T-cell (primary cell): ENCODE measurements around the gene BCKDHA. TPM values are rescaled to one million over a fixed set of nuclear protein-coding genes. Genes with fewer than 3 reads are reported as not detected.
A peak's percentile ranks its signal among the peaks of the same experiment; 100 is the strongest.

Experiments used
- ATAC-seq, 4 experiments: fragments of 200-7000 bp in 3 of 4; fragments of 150-1000 bp in 1 of 4; cut with Tn5 transposase; replicated peaks in 1 of 4; 1 replicate in 3 of 4; 2 replicates in 1 of 4; pipeline ENCODE4 v1.10.0; 2021; ENCODE audit warnings: moderate library complexity in 3 of 4, mild to moderate bottlenecking in 2 of 4, moderate number of reproducible peaks in 1 of 4
- CTCF ChIA-PET, 2 donors: fragments of 300-600 bp; sonication (Branson Sonifier 250); formaldehyde crosslinking; loops; one replicate each; lab custom pipeline; 2022; ENCODE audit warnings: antibody characterized with exemption in 2 of 2; lab: Charles Lee
- POLR2A ChIA-PET, 2 donors: fragments of 300-600 bp; sonication (Branson Sonifier 250); formaldehyde crosslinking; loops; one replicate each; lab custom pipeline; 2022; ENCODE audit warnings: antibody characterized with exemption in 2 of 2; lab: Charles Lee
- DNase-seq, 35 experiments: peaks; one replicate each; pipeline versions ENCODE4 v3.0.0 to v3.0.0-alpha.2; 2013 to 2023
- H3K27ac ChIP-seq: one replicate; pipeline ENCODE4 v1.5.1; 2013; ENCODE audit warnings: low read length
- H3K27me3 ChIP-seq, 2 experiments: replicated peaks in 1 of 2; 1 replicate in 1 of 2; 2 replicates in 1 of 2; pipeline versions ENCODE4 v1.6.1 to v1.7.0; 2013; ENCODE audit warnings: low read length in 1 of 2, mixed read lengths in 1 of 2; ENCODE audit not compliant: control insufficient read depth in 2 of 2, insufficient read depth in 2 of 2; ENCODE audit errors: extremely low read depth in 1 of 2
- H3K36me3 ChIP-seq, 2 donors: 1 replicate in 1 of 2; 2 replicates in 1 of 2; pipeline versions ENCODE4 v1.6.1 to v1.7.0; 2013; ENCODE audit warnings: low read length in 1 of 2; ENCODE audit not compliant: control insufficient read depth in 2 of 2, insufficient read depth in 1 of 2; ENCODE audit errors: extremely low read depth in 1 of 2
- H3K4me1 ChIP-seq, 2 experiments: 1 replicate in 1 of 2; 2 replicates in 1 of 2; pipeline versions ENCODE4 v1.6.1 to v1.7.0; 2013; ENCODE audit warnings: low read length in 2 of 2, mixed read lengths in 1 of 2; ENCODE audit not compliant: insufficient read depth in 2 of 2, control insufficient read depth in 1 of 2; ENCODE audit errors: extremely low read depth in 1 of 2
- H3K4me3 ChIP-seq, 2 donors: 1 replicate in 1 of 2; 2 replicates in 1 of 2; pipeline versions ENCODE4 v1.5.1 to v1.7.0; 2013; ENCODE audit warnings: mild to moderate bottlenecking in 2 of 2, low read length in 1 of 2, moderate library complexity in 1 of 2; ENCODE audit not compliant: control insufficient read depth in 1 of 2; ENCODE audit errors: extremely low read depth in 1 of 2
- H3K9me3 ChIP-seq: 2 replicates; pipeline ENCODE4 v1.7.0; 2013
- H3K27ac Mint-ChIP-seq, 2 donors: one replicate each; pipeline ENCODE4 v1.8.0; 2020 to 2021; ENCODE audit warnings: mild to moderate bottlenecking in 2 of 2, mixed read lengths in 2 of 2
- H3K27me3 Mint-ChIP-seq, 2 donors: one replicate each; pipeline ENCODE4 v1.8.0; 2021 to 2022; ENCODE audit warnings: mixed read lengths in 2 of 2
- H3K36me3 Mint-ChIP-seq: one replicate; pipeline ENCODE4 v1.8.0; 2021; ENCODE audit warnings: mixed read lengths
- H3K4me1 Mint-ChIP-seq, 3 donors: one replicate each; pipeline ENCODE4 v1.8.0; 2020 to 2022; ENCODE audit warnings: mixed read lengths in 3 of 3, mild to moderate bottlenecking in 1 of 3
- H3K4me3 Mint-ChIP-seq, 3 donors: one replicate each; pipeline ENCODE4 v1.8.0; 2020 to 2022; ENCODE audit warnings: mild to moderate bottlenecking in 3 of 3, mixed read lengths in 3 of 3, moderate library complexity in 3 of 3
- H3K9me3 Mint-ChIP-seq, 3 donors: one replicate each; pipeline ENCODE4 v1.8.0; 2020 to 2022; ENCODE audit warnings: mixed read lengths in 3 of 3
- WGBS: methylation state at CpG from one replicate; pipeline ENCODE4 v1.1.5; 2013; ENCODE audit warnings: missing lambda C conversion rate; ENCODE audit not compliant: insufficient coverage; 5-methylcytosine and 5-hydroxymethylcytosine counted together
- total RNA-seq, 35 experiments: library from RNA in 6 of 35; stranded (reverse) in 6 of 35; fragments of 120-200 nt in 1 of 35; gene quantifications; one replicate each; pipeline versions ENCODE4 v1.2.1 to v1.2.4 and lab custom pipeline; 2013 to 2026

The BCKDHA gene
- total RNA-seq, 5 donors from 2014 or later (not counting 1 experiment from before 2014, with no cell fraction given) = 13.0 to 28.6 (median 27.0) TPM

GRCh38 chr19:41352609-41353465 lies 44.8 kb upstream of the BCKDHA start:
- CTCF ChIA-PET = interaction anchor here (0.6 to 1.8 kb wide), 4 partner anchors 8 to 89 kb away, joined by 3 to 14 read pairs (median 7); partner anchors contain the start of genes B9D2 (in 1 of the 2) and HNRNPUL1 (in 1 of the 2)
- ATAC-seq (peak; percentile 7 to 26 (median 20)), DNase-seq (peak; percentile 45 to 83 (median 70))
- Histone ChIP-seq H3K27ac (peak overlapping the region; percentile 92), H3K4me1 (peaks cover 60 to 72% of the 10 kb centered on the region in 2 experiments), H3K9me3 (no peaks in the 10 kb centered on the region), H3K4me3 (peak overlapping the region; percentile 68 to 94), H3K36me3 (peaks cover 0 to 5% of the 10 kb centered on the region in 2 donors), H3K27me3 (no peaks in the 10 kb centered on the region)
- POLR2A ChIA-PET = interaction anchor here in 1 of 2 donors (0.9 to 4.9 kb wide), 4 partner anchors 11 to 26 kb away, joined by 4 to 49 read pairs (median 16); partner anchors contain the start of gene B9D2
- Mint-ChIP-seq H3K27me3 (no peaks in the 10 kb centered on the region), H3K27ac (peak overlapping the region; percentile 95 to 98), H3K4me3 (peak overlapping the region; percentile 97 to 99 (median 99)), H3K4me1 (peaks cover 59 to 75% (median 65%) of the 10 kb centered on the region in 3 donors), H3K36me3 (peaks cover 16% of the 10 kb centered on the region), H3K9me3 (no peaks in the 10 kb centered on the region)
- under 1% methylated on average over 71 of the region's 71 CpGs for WGBS

GRCh38 chr19:41353466-41354342 lies 43.9 kb upstream of the BCKDHA start, which contains the start of gene TGFB1:
Gene TGFB1 (minus strand): TSS chr19:41353922. CDS start chr19:41353044, 878 bp downstream.
- DNase-seq (peak; percentile 86 to 97 (median 93)), ATAC-seq (peak; percentile 59 to 73 (median 64))
- peak within 1 kb of the TSS; percentile 97 to 98 for H3K27ac Mint-ChIP-seq
- H3K9me3 Mint-ChIP-seq = no peaks in the 10 kb centered on the region
- Histone ChIP-seq H3K36me3 (no peaks in the 10 kb centered on the region), H3K9me3 (no peaks in the 10 kb centered on the region), H3K27me3 (no peaks in the 10 kb centered on the region), H3K4me3 (peak within 1 kb of the TSS; percentile 68 to 94), H3K4me1 (peaks cover 67 to 72% of the 10 kb centered on the region in 2 experiments), H3K27ac (peak within 1 kb of the TSS; percentile 92)
- peak within 1 kb of the TSS; percentile 97 to 99 (median 99) for H3K4me3 Mint-ChIP-seq
- peaks cover 11% of the 10 kb centered on the region for H3K36me3 Mint-ChIP-seq
- CTCF ChIA-PET = interaction anchor here in 1 of 2 donors (2.7 kb wide), 1 partner anchor 11 kb away, joined by 17 read pairs; the partner anchor contains the start of gene B9D2
- 0% methylated on average over 36 of the region's 78 CpGs for WGBS
- H3K4me1 Mint-ChIP-seq = peaks cover 63 to 75% (median 67%) of the 10 kb centered on the region in 3 donors
- H3K27me3 Mint-ChIP-seq = no peaks in the 10 kb centered on the region
- POLR2A ChIA-PET = interaction anchor here in 1 of 2 donors (1.0 to 4.9 kb wide), 2 partner anchors 10 to 26 kb away, joined by 4 to 49 read pairs; partner anchors contain the start of gene B9D2

- peak overlapping the region; percentile 80 for H3K27ac ChIP-seq
- WGBS = 96% methylated on average over 17 of the region's 23 CpGs
- H3K27me3 Mint-ChIP-seq = no peaks in the 10 kb centered on the region
- peaks cover 6% of the 10 kb centered on the region for H3K36me3 Mint-ChIP-seq
- ATAC-seq = no peak
- ChIA-PET CTCF (interaction anchor here in 1 of 2 donors (2.7 kb wide), 1 partner anchor 11 kb away, joined by 17 read pairs; the partner anchor contains the start of gene B9D2), POLR2A (interaction anchor here in 1 of 2 donors (4.9 kb wide), 1 partner anchor 9 kb away, joined by 49 read pairs; the partner anchor contains the start of gene B9D2)
- peaks cover 60 to 66% of the 10 kb centered on the region in 2 experiments for H3K4me1 ChIP-seq
- H3K9me3 Mint-ChIP-seq = no peaks in the 10 kb centered on the region
- peak in 1 of 35 experiments; percentile 9 for DNase-seq
- H3K4me3 ChIP-seq = peak overlapping the region; percentile 32 to 51
- H3K4me1 Mint-ChIP-seq = peaks cover 59 to 68% (median 62%) of the 10 kb centered on the region in 3 donors
- no peaks in the 10 kb centered on the region for H3K27me3 ChIP-seq
- no peaks in the 10 kb centered on the region for H3K9me3 ChIP-seq
- peak overlapping the region; percentile 97 for H3K27ac Mint-ChIP-seq
- H3K4me3 Mint-ChIP-seq = peak overlapping the region; percentile 70 to 99 (median 77)
- H3K36me3 ChIP-seq = no peaks in the 10 kb centered on the region
Measured at GRCh38 chr19:41354343-41354953, 43.2 kb upstream of the BCKDHA start.

GRCh38 chr19:41355035-41355434 lies 42.6 kb upstream of the BCKDHA start:
- 100% methylated on average over 1 of the region's 1 CpG for WGBS
- Mint-ChIP-seq H3K4me3 (peak overlapping the region; percentile 26 to 99 (median 45)), H3K27me3 (no peaks in the 10 kb centered on the region), H3K4me1 (peaks cover 57 to 67% (median 61%) of the 10 kb centered on the region in 3 donors), H3K36me3 (peaks cover 4% of the 10 kb centered on the region), H3K9me3 (no peaks in the 10 kb centered on the region), H3K27ac (peak overlapping the region; percentile 93 to 98)
- Histone ChIP-seq H3K27ac (peak overlapping the region; percentile 80), H3K36me3 (no peaks in the 10 kb centered on the region), H3K4me1 (peaks cover 54 to 63% of the 10 kb centered on the region in 2 experiments), H3K9me3 (no peaks in the 10 kb centered on the region), H3K4me3 (no peak overlapping the region), H3K27me3 (no peaks in the 10 kb centered on the region)
- DNase-seq = no peak
- CTCF ChIA-PET = interaction anchor here in 1 of 2 donors (0.7 to 2.7 kb wide), 3 partner anchors 10 to 633 kb away, joined by 3 to 17 read pairs (median 3); partner anchors contain the start of gene B9D2
- ATAC-seq = no peak
- POLR2A ChIA-PET = interaction anchor here (0.7 to 4.9 kb wide), 3 partner anchors 8 to 54 kb away, joined by 3 to 49 read pairs (median 6); partner anchors contain the start of gene B9D2 (in 2 of the 2)

- Mint-ChIP-seq H3K27me3 (no peaks in the 10 kb centered on the region), H3K9me3 (no peaks in the 10 kb centered on the region), H3K4me3 (peak overlapping the region; percentile 1 to 99 (median 1)), H3K36me3 (peaks cover 4% of the 10 kb centered on the region), H3K4me1 (peaks cover 58 to 62% (median 59%) of the 10 kb centered on the region in 3 donors), H3K27ac (peak overlapping the region; percentile 93 to 98)
- DNase-seq (no peak), ATAC-seq (no peak)
- 69% methylated on average over 3 of the region's 3 CpGs for WGBS
- H3K9me3 ChIP-seq = no peaks in the 10 kb centered on the region
- H3K27ac ChIP-seq = peak overlapping the region; percentile 80
- H3K4me3 ChIP-seq = peak overlapping the region in 1 of 2 donors; percentile 32
- CTCF ChIA-PET = interaction anchor here in 1 of 2 donors (0.7 to 2.7 kb wide), 4 partner anchors 9 to 634 kb away, joined by 3 to 17 read pairs (median 4); partner anchors contain the start of gene B9D2
- POLR2A ChIA-PET = interaction anchor here in 1 of 2 donors (0.7 to 1.1 kb wide), 2 partner anchors 8 to 53 kb away, joined by 3 to 6 read pairs; partner anchors contain the start of gene B9D2
- H3K4me1 ChIP-seq = peaks cover 47 to 56% of the 10 kb centered on the region in 2 experiments
- no peaks in the 10 kb centered on the region for H3K36me3 ChIP-seq
- H3K27me3 ChIP-seq = no peaks in the 10 kb centered on the region
Measured at GRCh38 chr19:41355802-41356201, 41.8 kb upstream of the BCKDHA start.
